ENCODE data around the gene SGK1. TPM values are rescaled to one million over a fixed set of nuclear protein-coding genes. Genes with fewer than 3 reads are reported as not detected.

The SGK1 gene
- total RNA-seq, 1 donor from 2014 or later, result 175 TPM

DNA sequence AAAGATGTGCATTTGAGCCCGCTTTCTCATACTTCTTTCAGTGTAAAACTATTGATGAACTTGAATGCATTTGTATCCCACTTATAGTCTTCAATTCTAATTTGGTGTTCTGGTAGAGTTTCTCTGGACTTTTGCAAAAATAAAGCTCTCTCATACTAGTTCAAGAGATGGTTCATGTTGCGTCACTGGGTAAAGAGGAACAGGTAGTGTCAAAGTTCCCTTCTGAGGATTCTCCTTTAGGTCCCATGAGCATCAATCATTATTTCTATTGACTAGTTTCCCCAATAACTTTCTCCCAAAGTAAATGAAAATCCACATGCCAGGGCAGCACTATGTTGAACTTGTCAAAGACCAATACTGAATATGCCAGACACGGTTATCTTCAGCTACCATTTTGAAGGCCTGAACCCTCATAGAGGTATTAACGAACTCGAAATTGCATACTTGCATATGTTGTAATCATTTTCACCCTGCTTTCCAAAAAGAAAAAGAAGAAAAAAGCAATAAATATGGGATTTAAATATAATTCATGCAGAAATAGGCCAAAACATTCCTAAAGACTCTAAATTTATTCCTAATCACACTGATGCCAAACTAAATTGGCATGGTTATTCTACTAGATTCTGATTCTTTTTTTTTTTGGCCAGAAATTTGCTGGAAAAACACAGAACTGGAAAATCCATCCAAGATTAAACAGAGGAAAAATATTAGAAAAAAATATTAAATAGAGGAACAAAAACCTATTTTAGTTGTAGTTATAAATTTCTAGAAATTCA lies 84.5 kb downstream of the SGK1 start:
- TF ChIP-seq, protein P1, sequence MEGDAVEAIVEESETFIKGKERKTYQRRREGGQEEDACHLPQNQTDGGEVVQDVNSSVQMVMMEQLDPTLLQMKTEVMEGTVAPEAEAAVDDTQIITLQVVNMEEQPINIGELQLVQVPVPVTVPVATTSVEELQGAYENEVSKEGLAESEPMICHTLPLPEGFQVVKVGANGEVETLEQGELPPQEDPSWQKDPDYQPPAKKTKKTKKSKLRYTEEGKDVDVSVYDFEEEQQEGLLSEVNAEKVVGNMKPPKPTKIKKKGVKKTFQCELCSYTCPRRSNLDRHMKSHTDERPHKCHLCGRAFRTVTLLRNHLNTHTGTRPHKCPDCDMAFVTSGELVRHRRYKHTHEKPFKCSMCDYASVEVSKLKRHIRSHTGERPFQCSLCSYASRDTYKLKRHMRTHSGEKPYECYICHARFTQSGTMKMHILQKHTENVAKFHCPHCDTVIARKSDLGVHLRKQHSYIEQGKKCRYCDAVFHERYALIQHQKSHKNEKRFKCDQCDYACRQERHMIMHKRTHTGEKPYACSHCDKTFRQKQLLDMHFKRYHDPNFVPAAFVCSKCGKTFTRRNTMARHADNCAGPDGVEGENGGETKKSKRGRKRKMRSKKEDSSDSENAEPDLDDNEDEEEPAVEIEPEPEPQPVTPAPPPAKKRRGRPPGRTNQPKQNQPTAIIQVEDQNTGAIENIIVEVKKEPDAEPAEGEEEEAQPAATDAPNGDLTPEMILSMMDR (conservative IDR thresholded peaks at IDR 0.05; ENCODE audit: low read depth, low read length), result no peak
- no peak for DNase-seq (ENCODE audit: low read depth)
- H3K4me3 ChIP-seq (ENCODE audit: low read depth, low read length), result no peak overlapping the region

DNA sequence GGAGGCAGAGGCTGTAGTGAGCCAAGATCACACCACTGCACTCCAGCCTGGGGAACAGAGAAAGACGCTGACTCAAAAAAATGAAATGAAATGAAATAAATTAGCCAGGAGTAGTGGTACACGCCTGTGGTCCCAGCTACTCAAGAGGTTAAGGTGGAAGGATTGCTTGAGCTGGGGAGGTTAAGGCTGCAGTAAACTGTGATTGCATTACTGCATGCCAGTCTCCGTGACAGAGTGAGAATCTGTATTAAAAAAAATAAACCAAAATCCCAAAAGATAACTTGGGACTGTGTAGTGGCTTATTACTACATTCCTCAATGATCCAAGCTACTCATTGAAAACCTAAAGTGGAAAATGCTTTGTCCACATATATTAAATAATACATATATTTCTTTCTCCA lies 87.0 kb downstream of the SGK1 start:
- no peak for DNase-seq (ENCODE audit: low read depth)
- H3K4me3 ChIP-seq (ENCODE audit: low read depth, low read length), result no peak overlapping the region
- TF ChIP-seq, protein P1 (conservative IDR thresholded peaks at IDR 0.05; ENCODE audit: low read depth, low read length), result no peak

DNA sequence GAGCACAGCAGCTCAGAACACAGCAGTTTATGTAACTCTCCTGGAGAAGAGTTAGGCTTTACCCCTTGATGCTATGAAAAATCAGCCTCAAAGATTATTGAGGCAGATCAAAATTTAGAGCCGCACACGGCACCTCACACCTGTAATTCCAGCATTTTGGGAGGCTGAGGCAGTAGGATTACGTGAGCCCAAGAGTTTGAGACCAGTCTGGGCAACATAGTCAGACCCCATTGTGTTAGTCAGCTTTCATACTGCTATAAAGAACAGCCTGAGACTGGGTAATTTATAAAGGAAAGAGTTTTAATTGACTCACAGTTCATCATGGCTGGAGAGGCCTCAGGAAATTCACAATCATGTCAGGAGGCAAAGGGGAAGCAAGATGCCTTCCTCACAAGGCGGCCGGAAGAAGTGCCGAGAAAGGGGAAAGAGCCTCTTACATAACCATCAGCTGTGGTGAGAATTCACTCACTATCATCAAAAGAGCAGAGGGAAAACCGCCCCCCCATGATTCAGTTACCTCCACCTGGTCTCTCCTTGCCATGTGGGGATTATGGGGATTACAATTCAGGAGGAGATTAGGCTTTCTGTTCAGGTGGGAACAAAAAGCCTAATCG lies 87.7 kb downstream of the SGK1 start:
- TF ChIP-seq, protein P1 (conservative IDR thresholded peaks at IDR 0.05; ENCODE audit: low read depth, low read length), result no peak
- DNase-seq (ENCODE audit: low read depth), result no peak
- H3K4me3 ChIP-seq (ENCODE audit: low read depth, low read length), result no peak overlapping the region

DNA sequence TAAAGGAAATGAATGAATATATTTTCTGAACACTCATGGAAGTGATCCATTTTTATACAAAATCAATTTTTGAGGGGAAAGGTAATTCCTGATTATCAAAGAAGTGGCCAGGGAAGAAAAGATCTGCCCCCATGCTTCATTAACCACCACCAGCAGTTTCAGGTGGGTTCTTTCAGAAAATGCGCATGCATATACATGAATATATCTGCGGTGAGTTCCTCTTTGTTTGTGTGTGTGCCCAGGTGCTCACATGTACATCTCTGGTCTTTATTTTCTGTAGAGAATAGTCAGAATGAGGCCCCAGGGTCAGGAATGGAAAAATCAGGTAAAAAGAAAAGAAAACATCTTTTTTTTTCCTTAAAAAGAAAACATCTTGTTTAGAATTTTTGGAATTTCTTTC lies 88.4 kb downstream of the SGK1 start:
- TF ChIP-seq, protein P1 (conservative IDR thresholded peaks at IDR 0.05; ENCODE audit: low read depth, low read length), result no peak

DNA sequence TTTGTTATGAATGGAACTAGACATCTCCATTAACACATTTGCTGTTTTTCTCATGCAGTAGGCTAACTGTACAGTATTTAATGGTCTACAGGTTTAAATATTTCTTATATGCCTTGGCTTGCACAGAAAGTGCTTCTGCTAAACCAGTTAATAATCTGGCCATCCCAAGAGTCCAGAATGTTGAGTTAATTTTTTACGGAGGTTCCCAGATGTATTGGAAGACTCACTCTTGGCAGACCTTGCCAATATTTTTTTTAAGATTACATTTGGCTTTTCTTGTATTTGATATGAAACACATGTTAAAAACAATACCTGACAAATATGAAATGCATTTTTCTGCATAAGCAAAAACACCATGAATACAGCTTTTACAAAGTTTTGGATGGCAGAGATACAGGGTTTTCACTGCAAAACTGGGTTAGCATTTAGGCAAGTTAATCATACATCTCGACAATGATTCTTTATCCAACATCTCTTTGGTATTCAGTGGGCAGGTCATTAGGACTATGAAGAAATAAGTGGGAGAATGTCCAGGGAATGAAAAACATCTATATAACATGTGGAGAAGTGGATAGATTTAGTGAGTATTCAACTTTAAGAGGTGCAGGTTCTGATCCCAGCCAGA lies 94.0 kb downstream of the SGK1 start:
- no peak overlapping the region for H3K4me3 ChIP-seq (ENCODE audit: low read depth, low read length)
- DNase-seq (ENCODE audit: low read depth), result peak; percentile 72
- TF ChIP-seq, protein P1 (conservative IDR thresholded peaks at IDR 0.05; ENCODE audit: low read depth, low read length), result no peak

More for the DNA sequence above, 88.4 kb downstream of the SGK1 start:
- no peak overlapping the region for H3K4me3 ChIP-seq (ENCODE audit: low read depth, low read length)
- DNase-seq (ENCODE audit: low read depth), result no peak

DNA sequence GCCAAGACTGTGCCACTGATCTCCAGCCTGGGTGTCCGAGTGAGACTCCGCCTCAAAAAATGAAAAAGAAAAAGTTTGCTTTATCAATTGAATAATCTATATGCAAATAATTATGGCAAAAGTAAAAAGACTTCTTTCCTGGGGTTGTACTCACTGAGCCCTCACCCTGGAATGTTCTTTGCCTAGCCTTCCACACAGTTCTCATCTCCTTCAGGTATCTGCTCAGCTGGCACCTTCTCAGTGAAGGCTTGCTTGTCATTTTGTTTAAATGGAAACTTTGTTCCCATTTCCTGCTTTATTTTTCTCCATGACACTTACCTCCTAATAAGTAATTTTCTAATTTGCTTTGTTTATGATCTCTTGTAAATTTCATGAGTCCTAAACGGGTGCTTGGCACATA lies 96.7 kb downstream of the SGK1 start:
- DNase-seq (ENCODE audit: low read depth), result no peak
- TF ChIP-seq, protein P1 (conservative IDR thresholded peaks at IDR 0.05; ENCODE audit: low read depth, low read length), result no peak
- H3K4me3 ChIP-seq (ENCODE audit: low read depth, low read length), result no peak overlapping the region

All from epithelial cell of proximal tubule (primary cell).